ENCODE data around the gene CACNA2D3.

The CACNA2D3 gene

DNA sequence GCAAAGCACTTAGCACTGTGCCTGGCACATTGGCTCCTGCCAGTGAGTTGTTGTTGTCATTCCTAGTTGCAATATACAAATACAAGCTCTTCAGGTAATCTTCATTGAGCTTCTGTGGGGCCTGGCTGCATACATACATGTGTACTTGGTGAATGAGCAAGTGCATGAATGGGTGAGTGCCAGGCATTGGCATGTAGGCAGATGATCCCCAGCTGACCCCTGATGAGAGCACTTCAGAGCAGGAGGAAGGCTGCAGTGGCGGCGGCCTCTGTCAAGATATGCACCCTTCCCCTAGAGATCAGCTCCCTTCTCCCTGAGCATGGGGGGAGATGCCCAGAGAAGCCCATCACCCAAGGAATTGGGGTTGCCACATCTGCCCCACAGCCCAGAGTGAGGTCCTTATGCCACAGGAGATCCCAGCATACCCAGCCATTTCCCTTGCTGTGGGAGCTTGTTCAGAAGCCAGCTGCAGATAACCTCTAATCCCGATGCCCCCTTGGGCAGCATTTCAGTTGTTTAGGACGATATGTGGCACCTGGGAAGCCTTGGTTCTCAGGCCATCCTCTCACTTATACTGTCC lies 8.8 kb downstream of the CACNA2D3 start:
- no peak for DNase-seq

DNA sequence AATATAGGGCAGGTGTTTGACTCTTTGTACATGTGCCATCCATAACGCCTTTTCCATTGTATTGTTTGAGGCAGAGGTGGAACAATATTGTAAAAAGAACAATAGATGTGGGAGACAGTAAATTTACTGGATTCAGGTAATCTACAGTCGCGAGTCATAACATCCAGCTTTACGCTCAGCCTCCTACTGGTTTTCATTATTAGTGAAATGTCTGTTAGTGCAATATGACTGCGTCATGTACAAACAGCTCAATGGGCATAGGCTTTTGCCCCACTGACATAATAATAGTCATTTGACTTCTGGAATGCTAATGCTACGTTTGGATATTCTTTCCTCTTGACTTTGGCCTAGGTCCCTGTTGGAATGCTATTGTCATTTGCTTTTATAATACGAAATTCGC lies 9.5 kb downstream of the CACNA2D3 start:
- DNase-seq = no peak

DNA sequence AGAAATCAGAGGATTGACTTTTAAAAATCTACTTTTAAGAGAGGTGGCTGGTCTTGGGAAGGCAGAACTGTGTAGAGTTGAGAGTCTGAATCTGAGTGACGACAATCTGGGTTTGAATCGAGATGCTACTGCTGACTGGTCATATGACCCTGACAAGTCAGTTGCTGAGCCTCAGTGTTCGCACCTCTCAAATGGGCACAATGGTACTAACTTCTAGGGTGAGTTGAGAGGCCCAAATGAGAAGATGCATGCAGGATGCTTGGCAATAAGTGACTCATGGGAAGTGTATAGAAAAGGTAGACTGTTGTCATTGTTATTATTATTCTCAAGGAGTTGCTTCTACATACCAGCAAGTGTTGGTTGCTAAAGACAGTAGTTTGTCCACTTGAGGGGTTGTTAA lies 10.3 kb downstream of the CACNA2D3 start:
- DNase-seq = no peak

DNA sequence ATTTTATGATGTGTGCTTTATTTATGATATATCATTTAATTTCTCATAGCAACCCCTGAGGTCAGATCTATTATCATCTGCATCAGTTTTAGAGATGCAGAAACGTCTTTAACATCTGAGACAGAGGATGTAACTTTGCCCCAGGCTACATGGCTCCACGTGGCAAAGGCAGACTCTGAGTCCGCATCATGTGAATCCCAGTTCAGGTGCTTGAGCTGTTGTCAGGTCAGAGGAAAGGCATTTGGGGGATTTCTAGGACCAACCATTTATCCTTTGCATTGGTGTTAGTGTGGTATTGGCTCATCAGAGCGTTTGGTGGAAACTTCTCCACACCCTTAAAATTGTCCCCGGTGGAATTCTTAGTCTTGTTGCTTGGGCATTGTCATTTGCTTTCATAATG lies 10.8 kb downstream of the CACNA2D3 start:
- DNase-seq = no peak

DNA sequence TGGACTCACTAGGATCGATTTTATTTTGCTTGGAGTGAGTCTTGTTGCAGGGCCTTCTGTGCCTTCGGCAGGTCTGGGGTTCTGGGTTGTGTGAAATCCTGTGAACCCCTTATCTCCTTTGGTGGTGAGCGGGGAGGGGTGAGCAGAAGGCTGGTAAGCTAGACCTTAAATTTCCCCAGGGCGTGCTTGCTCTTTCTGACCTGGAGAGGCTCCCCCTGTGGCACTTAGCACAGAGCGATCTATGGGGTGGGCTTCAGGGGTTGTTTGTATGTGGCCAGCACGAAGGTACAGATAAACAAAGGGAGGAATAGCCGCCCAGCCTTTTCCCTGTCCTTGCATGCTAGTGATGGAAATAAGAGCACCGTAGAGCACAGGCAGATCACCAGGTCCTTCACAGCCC lies 11.8 kb downstream of the CACNA2D3 start:
- DNase-seq = no peak

DNA sequence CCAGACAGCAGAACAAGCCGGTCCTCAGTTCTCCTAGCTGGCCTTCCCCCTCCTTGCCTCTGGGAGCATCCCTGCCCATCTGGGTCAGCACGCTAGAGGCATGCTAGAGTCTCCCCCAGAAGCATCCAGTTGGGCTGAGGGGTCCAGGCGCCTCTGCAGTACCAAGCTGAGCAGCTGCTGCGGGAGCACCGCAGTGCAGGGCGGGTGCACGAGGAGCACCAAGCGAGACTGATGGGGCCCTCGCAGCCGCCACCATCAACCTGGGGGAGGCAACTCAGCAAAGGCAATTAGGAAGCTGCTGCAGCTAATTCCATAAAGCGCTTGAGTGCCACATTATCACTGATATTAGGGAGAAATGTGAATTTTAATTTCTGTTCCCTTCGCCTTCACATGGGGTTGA lies 12.4 kb downstream of the CACNA2D3 start:
- no peak for DNase-seq

DNA sequence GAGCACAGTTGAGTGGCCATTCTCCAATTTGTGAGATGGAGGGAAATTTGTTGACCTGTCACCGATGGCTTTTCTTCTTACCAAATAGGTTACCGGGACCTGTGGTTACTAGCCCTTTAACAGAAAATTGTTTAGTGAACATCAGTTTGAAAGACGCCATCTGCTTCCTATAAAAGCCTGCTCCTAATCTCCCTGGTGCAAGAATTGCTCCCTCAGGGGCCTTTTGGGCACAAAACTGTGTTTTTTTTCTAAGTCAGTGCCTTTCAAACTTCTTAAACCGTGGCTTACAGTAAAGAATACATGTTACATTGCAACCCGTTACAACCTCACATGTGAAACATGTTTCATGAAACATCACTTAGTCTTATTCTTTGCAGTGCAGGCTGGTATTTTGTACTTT lies 15.0 kb downstream of the CACNA2D3 start:
- no peak for DNase-seq

DNA sequence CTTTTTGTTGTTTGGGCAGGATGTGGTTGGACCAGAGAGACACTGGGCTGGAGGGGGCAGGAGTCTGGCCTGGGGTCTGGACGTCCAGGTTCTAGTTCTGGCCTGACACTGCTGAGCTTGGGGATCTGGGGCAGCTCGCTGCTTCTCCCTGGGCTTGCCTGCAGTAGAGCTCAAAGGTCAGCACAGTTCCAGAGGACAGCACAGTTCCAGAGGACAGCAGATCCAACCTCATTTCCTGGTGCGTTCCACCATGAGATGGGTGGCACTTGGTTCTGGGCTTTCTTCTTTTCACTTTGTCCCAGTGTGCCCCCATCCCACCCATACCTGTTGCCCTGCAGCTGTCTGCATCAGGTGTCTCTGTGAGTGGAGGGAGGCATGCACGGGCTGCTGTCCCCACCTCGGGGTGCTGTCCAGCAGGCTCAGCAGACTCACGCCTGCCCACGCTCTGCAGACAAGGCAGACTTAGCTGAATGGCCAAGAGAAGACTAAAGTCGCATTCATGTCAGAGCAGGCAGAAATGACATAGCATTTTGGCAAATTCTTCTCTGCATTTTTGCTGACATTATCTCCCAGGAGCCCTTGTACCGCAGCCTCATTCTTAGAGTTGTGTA lies 16.7 kb downstream of the CACNA2D3 start:
- DNase-seq = no peak

DNA sequence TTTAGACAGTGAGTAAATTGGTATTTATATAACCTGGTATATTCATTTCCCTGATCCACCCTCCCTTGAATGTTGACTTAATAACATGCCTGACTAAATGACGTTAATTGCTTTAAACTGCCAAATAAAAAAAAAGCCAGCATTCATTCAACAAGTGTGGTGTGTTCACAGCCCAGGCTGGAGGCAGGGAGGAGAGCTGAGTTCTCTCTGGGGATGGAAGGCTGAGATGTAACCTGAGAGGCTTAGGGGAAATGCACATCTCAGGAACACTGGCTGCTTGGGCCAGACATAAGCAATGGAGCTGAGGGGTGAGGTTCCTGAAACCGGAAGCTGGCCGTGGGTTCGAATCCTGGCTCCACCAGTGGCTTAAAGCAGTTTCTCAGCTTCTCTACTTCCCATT lies 17.3 kb downstream of the CACNA2D3 start:
- no peak for DNase-seq

DNA sequence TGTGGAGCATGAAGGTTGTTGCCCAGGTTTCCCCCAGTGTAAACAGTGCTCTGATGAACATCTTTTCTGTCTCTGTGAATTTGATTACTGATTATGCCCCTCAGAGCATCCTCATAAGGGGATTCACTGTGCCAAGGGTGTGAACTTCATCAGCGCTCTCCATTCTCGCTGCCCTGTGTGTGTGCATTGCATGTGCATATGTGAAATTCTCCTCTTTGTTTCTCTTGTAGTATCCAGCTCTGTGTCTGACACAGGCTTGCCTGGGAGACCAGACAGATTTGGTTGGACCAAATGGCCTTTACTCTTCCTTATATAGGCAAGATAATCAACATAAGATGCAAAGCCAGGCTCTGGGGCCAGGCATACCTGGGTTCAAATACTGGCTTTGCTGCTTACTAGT lies 21.9 kb downstream of the CACNA2D3 start:
- no peak for DNase-seq

DNA sequence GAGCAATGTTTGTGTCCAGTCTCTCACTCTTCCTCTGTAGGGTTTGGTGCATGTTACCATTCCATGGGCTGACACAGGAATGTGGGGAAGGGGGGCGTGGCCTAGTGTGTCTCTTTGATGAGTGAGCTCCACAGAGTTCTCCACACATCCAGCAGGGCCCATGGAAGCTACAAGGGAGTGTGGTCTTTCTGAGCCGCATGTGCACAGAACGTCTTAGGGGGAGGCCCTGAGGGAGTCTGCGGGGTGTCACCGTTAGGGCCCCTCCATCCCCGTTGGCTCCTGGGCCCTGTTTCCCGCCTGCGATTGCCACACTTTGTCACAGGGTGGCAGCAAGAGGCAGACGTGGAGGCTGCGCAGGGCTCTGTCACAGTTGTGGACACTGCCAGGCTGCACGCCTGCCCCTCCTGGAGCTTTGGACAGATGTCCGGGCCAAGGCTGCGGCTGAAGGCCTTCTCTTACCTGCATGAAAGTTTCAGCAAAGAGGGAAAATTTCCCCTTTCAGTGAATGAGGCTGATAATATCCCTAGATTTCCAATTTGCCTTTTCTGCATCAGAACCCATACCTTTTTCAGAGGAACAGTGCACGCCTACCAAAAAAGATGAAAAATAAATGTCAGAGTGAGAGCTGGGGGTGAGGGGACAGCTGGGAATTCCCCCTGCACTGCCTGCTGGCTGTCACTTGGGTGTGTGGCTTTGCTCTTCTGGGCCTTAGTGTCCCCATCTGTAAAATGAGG lies 24.3 kb downstream of the CACNA2D3 start:
- DNase-seq = peak; percentile 77

DNA sequence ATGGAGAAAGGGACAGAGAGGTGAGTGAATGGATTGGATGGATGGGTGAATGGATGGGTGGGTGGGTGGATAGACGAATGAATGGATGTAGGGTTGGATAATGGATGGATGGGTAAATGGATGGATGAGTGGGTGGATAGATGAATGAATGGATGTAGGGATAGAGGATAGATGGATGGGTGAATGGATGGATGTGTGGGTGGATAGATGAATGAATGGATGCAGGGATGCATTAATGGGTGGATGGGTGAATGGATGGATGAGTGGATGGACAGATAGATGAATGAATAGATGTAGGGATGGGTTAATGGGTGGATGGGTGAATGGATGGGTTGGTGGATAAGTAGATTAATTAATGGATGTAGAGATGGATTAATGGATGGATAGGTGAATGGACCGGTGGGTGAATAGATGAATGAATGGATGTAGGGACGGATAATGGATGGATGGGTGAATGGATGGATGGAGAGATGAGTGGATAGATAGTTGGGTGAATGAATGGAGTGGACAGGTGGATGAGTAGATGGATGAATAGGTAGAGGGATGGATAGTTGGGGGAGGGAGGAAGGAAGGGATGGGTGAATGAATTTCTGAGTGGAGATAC lies 28.6 kb downstream of the CACNA2D3 start:
- no peak for DNase-seq

DNA sequence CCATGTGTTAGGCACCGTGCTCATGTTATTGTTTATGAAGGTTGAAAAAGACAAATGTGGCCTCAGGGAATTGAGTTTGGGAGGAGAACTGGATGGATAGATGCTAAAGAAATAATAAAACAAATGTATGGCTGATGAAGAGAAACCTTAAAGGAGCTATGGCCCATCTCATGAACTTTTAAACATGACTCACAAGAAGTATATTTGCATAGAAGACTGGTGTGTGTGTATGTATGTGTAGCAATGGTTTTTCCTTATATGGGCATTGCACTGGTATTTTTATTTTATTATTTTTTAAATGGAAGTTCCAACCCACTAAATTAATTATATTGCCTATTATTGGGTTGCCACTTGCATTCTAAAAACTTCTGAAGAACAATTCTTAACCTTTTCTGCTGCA lies 31.1 kb downstream of the CACNA2D3 start:
- DNase-seq = no peak

DNA sequence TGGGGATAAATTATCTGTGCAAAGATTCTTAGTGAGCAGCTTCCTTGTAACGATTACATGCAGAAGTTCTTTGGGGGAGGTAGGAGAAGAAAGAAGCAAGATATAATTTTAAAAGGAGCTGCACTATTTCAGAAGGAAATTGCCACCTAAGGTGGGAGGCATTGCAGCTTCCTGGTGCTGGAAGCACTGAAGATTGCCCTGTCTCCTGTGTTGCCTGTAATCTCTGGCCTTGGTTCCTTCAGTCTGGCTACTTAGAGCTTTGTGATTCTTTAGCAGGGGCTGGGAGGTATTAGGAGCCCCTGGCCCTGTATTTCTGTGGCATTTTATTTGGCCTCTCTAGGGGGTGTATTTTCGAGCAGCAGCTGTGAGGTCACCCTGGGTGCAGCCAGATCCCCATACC lies 35.5 kb downstream of the CACNA2D3 start:
- no peak for DNase-seq

DNA sequence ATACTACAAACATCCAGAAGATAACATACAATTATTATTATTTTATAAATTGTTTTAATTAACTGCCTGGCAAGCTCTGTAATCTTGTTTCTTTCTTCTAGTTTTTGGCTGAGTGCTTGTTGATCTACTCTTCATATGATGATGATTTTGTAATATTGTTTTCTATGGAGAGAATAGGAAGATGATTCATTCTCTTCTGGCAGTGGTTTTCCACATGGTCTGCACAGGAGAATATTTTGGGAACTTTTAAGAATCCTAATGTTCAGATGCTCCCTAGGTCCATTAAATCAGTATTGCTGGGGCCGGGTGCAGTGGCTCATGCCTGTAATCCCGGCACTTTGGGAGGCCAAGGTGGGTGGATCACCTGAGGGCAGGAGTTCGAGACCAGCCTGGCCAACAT lies 37.6 kb downstream of the CACNA2D3 start:
- DNase-seq = no peak

DNA sequence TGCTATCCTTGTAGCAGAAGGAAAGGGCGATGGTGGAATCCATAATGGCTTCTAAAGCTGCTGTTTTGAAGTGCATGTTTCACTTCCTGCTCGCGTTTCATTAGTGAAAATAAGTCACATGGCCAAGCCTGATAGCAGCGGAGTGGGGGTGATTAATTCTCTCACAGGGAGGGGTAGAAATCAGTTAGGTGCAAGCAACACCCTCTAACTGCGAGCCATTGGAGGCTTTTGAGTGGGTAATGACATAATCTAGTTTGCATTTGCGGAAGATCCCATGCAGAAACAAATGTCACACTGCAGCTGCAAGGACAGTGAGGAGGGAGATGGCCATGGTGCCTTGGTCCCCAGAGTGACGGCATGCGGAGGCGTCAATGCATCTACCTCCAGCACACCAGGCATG lies 41.1 kb downstream of the CACNA2D3 start:
- no peak for DNase-seq

DNA sequence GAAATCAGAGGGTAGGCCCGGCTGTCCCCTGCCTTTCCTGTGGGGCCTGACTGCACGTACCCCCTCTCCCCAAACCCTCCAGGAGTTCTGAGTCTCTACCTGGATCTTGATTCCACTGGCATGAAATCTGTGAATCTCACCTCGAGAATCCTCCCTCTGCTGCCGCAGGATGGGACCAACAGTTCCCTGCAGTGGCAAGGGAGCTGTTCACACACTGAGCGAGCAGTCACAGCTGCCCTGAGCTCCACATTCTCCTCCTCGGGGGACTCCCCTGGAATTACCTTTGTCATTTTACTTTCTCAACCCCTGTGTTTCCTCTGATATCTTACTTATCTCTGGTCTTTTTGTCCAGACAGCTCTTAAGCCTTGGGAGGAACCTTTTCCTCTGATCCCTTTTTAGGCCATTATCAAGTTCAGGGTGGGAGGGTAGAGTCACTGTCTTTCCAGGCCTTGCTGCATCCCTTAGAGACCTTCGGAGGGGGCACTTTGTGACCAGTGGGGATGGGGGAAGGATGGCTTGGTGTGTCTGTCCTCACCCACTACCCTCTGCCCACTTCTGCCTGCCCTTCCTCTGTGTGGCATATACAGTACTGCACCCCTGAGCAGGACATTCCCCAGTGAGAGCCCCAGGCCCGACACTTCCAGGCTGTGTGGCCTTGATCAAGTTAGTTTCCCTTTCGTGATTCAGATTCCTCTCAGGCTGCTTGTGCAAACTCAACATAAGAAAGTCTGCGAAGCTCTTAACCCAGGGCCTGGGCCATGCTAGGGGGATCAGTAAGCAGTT lies 42.0 kb downstream of the CACNA2D3 start:
- DNase-seq = no peak

DNA sequence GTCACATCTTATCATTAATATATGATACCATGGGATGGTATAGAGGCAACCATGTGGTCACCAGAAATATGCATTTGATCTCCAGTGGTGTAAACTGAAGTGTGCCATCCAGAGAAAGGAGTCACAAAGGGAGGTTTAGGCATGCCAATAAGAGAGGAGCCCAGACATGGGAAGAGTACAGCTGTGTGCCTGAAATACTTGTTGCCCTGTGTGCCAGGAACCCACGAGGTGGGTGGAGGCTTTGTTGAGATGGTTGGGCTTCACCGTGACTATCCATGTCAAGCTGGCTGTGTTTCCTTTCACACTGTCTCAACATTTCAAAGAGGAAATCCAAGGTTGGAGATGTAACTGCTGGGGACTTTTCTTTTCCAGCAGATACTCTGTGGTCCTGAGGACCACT lies 43.5 kb downstream of the CACNA2D3 start:
- no peak for DNase-seq

DNA sequence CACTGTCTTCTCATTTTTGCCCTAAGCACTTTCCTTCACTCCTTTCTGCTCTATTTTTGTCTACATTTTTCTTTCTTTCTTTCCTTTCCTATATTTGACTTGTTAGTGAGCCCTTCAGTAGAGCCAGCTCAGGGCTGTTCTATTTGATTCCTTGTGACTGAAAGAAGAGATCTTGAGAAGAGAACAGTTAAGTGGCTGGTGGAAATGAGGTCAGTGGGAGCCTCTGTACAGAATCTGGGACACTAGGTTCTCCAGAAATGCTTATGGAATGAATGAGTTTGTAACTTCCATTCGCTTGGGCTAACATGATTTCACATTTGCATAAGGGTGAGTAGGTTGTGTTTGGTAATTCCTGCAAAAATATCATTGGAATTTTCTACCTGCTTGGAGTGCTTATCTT lies 45.6 kb downstream of the CACNA2D3 start:
- DNase-seq = no peak

DNA sequence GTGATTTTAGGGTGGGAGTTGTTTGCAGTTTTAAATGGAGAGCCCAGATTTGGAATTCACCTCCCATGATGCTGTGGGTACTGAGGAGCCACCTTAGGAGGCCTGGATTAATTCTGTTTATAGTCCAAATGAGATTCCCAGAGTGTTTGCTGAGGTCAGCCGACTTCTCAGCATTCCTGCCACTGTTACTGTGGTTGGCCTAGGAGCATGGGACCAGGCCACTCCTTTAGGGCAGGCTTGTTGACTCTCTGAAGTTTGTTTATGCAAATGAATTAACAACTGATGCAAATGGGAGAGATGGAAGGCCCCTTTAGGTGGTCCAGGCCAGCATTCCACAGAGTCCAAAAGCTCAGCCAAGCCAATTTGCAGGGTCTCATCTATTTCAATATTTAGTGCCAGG lies 46.1 kb downstream of the CACNA2D3 start:
- no peak for DNase-seq

DNA sequence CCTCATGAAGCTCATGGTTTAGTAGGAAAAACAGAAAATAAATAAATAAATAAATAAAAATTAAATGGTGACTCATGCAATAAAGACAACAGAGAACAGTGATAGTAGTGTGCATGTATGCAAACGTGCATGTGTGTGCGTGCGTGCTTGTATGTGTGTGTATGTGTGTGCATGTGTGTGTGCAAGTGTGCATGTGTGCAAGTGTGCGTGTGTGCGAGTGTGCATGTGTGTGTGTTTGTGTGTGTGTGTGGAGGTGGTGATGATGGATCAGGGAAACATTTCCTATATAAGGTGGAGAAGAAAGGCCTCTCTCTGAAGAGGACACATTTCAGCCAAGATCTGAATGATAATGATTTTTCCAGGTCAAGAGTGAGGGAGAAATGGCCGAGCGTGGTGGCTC lies 47.2 kb downstream of the CACNA2D3 start:
- DNase-seq = no peak

DNA sequence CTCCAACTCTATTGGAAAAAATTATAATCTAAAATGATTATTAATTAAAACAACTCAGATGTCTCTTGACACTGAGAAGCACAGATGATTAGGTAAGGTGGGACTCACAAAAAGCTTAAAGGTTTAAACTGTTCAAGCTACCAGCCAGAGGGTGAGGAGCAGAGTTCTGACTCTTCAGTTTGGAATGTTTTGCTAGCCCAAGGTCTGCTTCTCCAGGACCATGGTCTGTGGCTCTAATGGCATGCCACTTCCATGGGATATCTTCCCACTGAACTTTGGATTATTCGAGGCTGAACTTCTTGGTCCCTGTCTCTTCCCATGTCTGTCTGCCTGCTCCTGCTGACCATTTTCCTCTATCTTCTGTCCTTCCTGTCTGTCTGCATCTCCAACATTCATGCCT lies 49.2 kb downstream of the CACNA2D3 start:
- no peak for DNase-seq

DNA sequence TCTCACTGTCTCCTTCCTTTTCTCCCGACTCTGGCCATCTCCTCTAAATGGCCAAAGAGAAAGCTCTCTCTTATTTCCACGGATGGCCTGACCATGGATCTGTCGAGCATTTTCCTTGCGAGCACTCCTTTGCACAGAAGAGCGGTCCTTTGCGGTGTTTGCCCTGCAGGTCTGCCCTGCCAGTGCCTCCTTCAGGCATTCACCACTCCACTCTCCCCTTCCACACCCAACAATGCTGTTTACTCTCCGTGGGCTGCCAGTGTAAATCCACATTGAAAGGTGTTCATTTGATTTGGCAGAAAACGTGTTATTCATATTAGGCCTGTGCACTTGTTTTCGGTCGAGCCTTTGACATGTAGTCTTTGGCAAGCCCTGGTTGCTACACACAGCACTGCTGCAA lies 49.6 kb downstream of the CACNA2D3 start:
- DNase-seq = no peak

DNA sequence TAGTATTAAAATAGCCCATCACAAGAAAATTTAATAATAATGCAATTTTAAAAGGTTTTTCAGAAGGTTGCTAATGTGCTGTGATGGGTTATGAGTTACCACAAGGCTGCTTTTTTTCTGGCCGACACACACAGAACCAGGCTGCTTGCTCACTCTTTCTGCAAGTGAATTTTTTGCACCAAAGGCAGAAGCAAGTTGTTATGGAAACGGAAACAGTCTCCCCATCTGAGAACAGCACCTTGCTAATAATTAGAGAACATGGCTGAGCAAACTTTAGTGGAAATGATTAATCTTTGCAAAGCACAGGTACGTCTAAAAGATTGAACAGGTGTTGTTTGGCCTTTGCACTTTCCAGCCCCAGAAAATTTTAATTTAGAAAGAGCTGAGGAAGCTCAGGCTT lies 51.0 kb downstream of the CACNA2D3 start:
- DNase-seq = no peak
